HCT116 (cell line): ENCODE results near the gene CENPF. TPM values are rescaled to one million over a fixed set of nuclear protein-coding genes. Genes with fewer than 3 reads are reported as not detected.

Experiments
- ATAC-seq: fragments of 200-7000 bp; cut with Tn5 transposase; 2 replicates; pipeline ENCODE4 v1.9.1; 2020; ENCODE audit warnings: mild to moderate bottlenecking, moderate library complexity
- BruUV-seq: library from RNA; stranded (reverse); fragments of 400-500 nt; replicated peaks from 2 replicates; lab custom pipeline; 2021; lab: Mats Ljungman, UMichigan
- CTCF ChIA-PET: fragments of 300-600 bp; sonication (Branson Sonifier 250); formaldehyde crosslinking; loops from one replicate; lab custom pipeline; 2021; ENCODE audit warnings: antibody characterized with exemption; lab: Charles Lee
- POLR2A ChIA-PET: fragments of 300-600, 350-600 bp; sonication (Branson Sonifier 250); formaldehyde crosslinking; loops from one replicate; lab custom pipeline; 2021; ENCODE audit warnings: antibody characterized with exemption; lab: Charles Lee
- RAD21 ChIA-PET, 2 experiments: fragments of 300-600 bp; sonication (Branson Sonifier 250); formaldehyde crosslinking; loops; one replicate each; lab custom pipeline; 2023; ENCODE audit warnings: low total read pairs in 2 of 2; ENCODE audit not compliant: uncharacterized antibody in 2 of 2, unreplicated experiment in 2 of 2, low non-redundant PET in 1 of 2; lab: Charles Lee
- DNase-seq: peaks from one replicate; pipeline ENCODE4 v3.0.0-alpha.2; 2010; ENCODE audit warnings: low read depth, low spot score
- H2AFZ ChIP-seq: fragments of 200-600 bp; shearing (Covaris generic), sonication (generic); 2 replicates; pipeline ENCODE4 v1.6.1; 2017; ENCODE audit warnings: low read depth, mixed run types, mixed read lengths, antibody characterized with exemption, low read length; ENCODE audit not compliant: poor library complexity, severe bottlenecking
- H3K27ac ChIP-seq: 2 replicates; pipeline ENCODE4 v1.5.1; 2012; ENCODE audit warnings: low read depth, low read length
- H3K27me3 ChIP-seq: fragments of 200-600 bp; sonication (generic); 2 replicates; pipeline ENCODE4 v1.6.1; 2016; ENCODE audit warnings: mixed run types, low read length, mixed read lengths; ENCODE audit not compliant: insufficient read depth
- H3K36me3 ChIP-seq, 2 experiments: fragments of 200-500 bp in 1 of 2; fragments of 200-600 bp in 1 of 2; sonication (Bioruptor generic) in 1 of 2; sonication (generic) in 1 of 2; 2 replicates each; pipeline versions ENCODE4 v1.5.1 to v1.6.1; 2014 to 2016; ENCODE audit warnings: low read length in 2 of 2, inconsistent platforms in 1 of 2, mixed read lengths in 1 of 2, mixed run types in 1 of 2; ENCODE audit not compliant: insufficient read depth in 2 of 2, control insufficient read depth in 1 of 2
- H3K4me1 ChIP-seq, 2 experiments: fragments of 200-600 bp in 1 of 2; sonication (generic) in 1 of 2; 2 replicates each; pipeline versions ENCODE4 v1.5.1 to v1.6.1; 2012 to 2017; ENCODE audit warnings: low read length in 2 of 2, inconsistent platforms in 1 of 2, mild to moderate bottlenecking in 1 of 2, mixed read lengths in 1 of 2, mixed run types in 1 of 2, moderate library complexity in 1 of 2; ENCODE audit not compliant: insufficient read depth in 2 of 2, control insufficient read depth in 1 of 2
- H3K4me2 ChIP-seq: fragments of 200-600 bp; sonication (generic); 2 replicates; pipeline ENCODE4 v1.6.1; 2017; ENCODE audit warnings: mixed run types, low read length, mixed read lengths
- H3K4me3 ChIP-seq, 2 experiments: fragments of 200-600 bp in 1 of 2; sonication (generic) in 1 of 2; replicated peaks in 1 of 2; 2 replicates each; pipeline ENCODE4 v1.5.1; 2011 to 2016; ENCODE audit warnings: low read length in 2 of 2, control low read depth in 1 of 2, low read depth in 1 of 2, mild to moderate bottlenecking in 1 of 2, mixed read lengths in 1 of 2, mixed run types in 1 of 2
- H3K79me2 ChIP-seq: fragments of 200-600 bp; sonication (generic); 2 replicates; pipeline ENCODE4 v1.6.1; 2017; ENCODE audit warnings: mild to moderate bottlenecking, mixed run types, low read length, moderate library complexity, mixed read lengths; ENCODE audit not compliant: insufficient read depth
- H3K9ac ChIP-seq: fragments of 200-600 bp; sonication (generic); 2 replicates; pipeline ENCODE4 v1.6.1; 2016; ENCODE audit warnings: low read length, mixed read lengths
- H3K9me2 ChIP-seq: fragments of 200-600 bp; sonication (generic), shearing (Covaris generic); 2 replicates; pipeline ENCODE4 v1.6.1; 2017; ENCODE audit warnings: mixed run types, mild to moderate bottlenecking, moderate library complexity; ENCODE audit not compliant: insufficient read depth
- H3K9me3 ChIP-seq, 2 experiments: fragments of 200-500 bp in 1 of 2; fragments of 200-600 bp in 1 of 2; sonication (Bioruptor generic) in 1 of 2; sonication (generic) in 1 of 2; 2 replicates each; pipeline ENCODE4 v1.6.1; 2014 to 2017; ENCODE audit warnings: low read length in 2 of 2, mixed read lengths in 2 of 2, inconsistent platforms in 1 of 2, low read depth in 1 of 2, mild to moderate bottlenecking in 1 of 2, mixed run types in 1 of 2, moderate library complexity in 1 of 2; ENCODE audit not compliant: control insufficient read depth in 1 of 2, insufficient read depth in 1 of 2
- H4K20me1 ChIP-seq: fragments of 200-600 bp; sonication (generic), shearing (Covaris generic); 2 replicates; pipeline ENCODE4 v1.6.1; 2017; ENCODE audit warnings: mixed run types, mild to moderate bottlenecking, moderate library complexity; ENCODE audit not compliant: insufficient read depth
- CBX3 ChIP-seq: IDR thresholded peaks from 2 replicates; pipeline ENCODE4 v1.6.1; 2012; ENCODE audit warnings: low read depth
- EGR1 ChIP-seq: IDR thresholded peaks from 2 replicates; pipeline ENCODE4 v1.6.1; 2012; ENCODE audit warnings: low read depth
- EZH2 ChIP-seq: fragments of 200-600 bp; sonication (generic); IDR thresholded peaks from 2 replicates; pipeline ENCODE4 v1.6.1; 2017; ENCODE audit warnings: antibody characterized with exemption, mixed run types
- SIN3A ChIP-seq: IDR thresholded peaks from 2 replicates; pipeline ENCODE4 v1.6.1; 2012; ENCODE audit warnings: low read depth
- SP1 ChIP-seq: IDR thresholded peaks from 2 replicates; pipeline ENCODE4 v1.6.1; 2012; ENCODE audit warnings: low read depth
- TCF7L2 ChIP-seq: IDR thresholded peaks from 2 replicates; pipeline ENCODE4 v1.7.0; 2011; ENCODE audit warnings: borderline replicate concordance, inconsistent platforms; ENCODE audit not compliant: insufficient read depth, insufficient read length; ENCODE audit errors: extremely low read depth
- intact Hi-C: fragments of 100-400 bp; cut with micrococcal nuclease; formaldehyde crosslinking; loops from 2 replicates; pipeline ENCODE4 v1.10.0; 2022
- total RNA-seq: library from RNA; stranded (reverse); gene quantifications from one replicate; pipeline ENCODE4 v1.2.1, GENCODE V29; 2021; ENCODE audit not compliant: unreplicated experiment
- TF ChIP-seq, protein P1 (sequence below): IDR thresholded peaks from 2 replicates; pipeline ENCODE4 v1.6.1; 2011; ENCODE audit warnings: mild to moderate bottlenecking, low read length, moderate library complexity; ENCODE audit not compliant: insufficient replicate concordance; ENCODE audit errors: extremely low read depth
- TF ChIP-seq, protein P2 (sequence below): IDR thresholded peaks from 2 replicates; pipeline ENCODE4 v1.6.1; 2012
- TF ChIP-seq, protein P3 (sequence below), 3 experiments: fragments of 200-600 bp in 1 of 3; sonication (generic) in 1 of 3; IDR thresholded peaks in 2 of 3; conservative IDR thresholded peaks in 1 of 3; 2 replicates each; pipeline ENCODE4 v1.5.1; 2012 to 2017; ENCODE audit warnings: low read depth in 2 of 3, low read length in 2 of 3, antibody characterized with exemption in 1 of 3, borderline replicate concordance in 1 of 3, control low read depth in 1 of 3, mild to moderate bottlenecking in 1 of 3, mixed read lengths in 1 of 3, mixed run types in 1 of 3, moderate library complexity in 1 of 3; ENCODE audit not compliant: insufficient read depth in 1 of 3

CENPF gene
- total RNA-seq, 1 experiment from 2014 or later, result 120 TPM

GRCh38 chr1:214686497-214686896 lies 83.5 kb downstream of the CENPF start:
- RAD21 ChIA-PET, result no interaction called here

More at GRCh38 chr1:214686497-214686896, 83.5 kb downstream of the CENPF start:
- DNase-seq, result no peak
- TF ChIP-seq, protein P1, sequence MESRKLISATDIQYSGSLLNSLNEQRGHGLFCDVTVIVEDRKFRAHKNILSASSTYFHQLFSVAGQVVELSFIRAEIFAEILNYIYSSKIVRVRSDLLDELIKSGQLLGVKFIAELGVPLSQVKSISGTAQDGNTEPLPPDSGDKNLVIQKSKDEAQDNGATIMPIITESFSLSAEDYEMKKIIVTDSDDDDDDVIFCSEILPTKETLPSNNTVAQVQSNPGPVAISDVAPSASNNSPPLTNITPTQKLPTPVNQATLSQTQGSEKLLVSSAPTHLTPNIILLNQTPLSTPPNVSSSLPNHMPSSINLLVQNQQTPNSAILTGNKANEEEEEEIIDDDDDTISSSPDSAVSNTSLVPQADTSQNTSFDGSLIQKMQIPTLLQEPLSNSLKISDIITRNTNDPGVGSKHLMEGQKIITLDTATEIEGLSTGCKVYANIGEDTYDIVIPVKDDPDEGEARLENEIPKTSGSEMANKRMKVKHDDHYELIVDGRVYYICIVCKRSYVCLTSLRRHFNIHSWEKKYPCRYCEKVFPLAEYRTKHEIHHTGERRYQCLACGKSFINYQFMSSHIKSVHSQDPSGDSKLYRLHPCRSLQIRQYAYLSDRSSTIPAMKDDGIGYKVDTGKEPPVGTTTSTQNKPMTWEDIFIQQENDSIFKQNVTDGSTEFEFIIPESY, result no peak
- TF ChIP-seq, protein P2, sequence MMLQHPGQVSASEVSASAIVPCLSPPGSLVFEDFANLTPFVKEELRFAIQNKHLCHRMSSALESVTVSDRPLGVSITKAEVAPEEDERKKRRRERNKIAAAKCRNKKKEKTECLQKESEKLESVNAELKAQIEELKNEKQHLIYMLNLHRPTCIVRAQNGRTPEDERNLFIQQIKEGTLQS, result no peak
- TF ChIP-seq CBX3 (no peak), EGR1 (no peak), SIN3A (no peak), TCF7L2 (no peak), SP1 (no peak), EZH2 (no peak)
- TF ChIP-seq, protein P3, sequence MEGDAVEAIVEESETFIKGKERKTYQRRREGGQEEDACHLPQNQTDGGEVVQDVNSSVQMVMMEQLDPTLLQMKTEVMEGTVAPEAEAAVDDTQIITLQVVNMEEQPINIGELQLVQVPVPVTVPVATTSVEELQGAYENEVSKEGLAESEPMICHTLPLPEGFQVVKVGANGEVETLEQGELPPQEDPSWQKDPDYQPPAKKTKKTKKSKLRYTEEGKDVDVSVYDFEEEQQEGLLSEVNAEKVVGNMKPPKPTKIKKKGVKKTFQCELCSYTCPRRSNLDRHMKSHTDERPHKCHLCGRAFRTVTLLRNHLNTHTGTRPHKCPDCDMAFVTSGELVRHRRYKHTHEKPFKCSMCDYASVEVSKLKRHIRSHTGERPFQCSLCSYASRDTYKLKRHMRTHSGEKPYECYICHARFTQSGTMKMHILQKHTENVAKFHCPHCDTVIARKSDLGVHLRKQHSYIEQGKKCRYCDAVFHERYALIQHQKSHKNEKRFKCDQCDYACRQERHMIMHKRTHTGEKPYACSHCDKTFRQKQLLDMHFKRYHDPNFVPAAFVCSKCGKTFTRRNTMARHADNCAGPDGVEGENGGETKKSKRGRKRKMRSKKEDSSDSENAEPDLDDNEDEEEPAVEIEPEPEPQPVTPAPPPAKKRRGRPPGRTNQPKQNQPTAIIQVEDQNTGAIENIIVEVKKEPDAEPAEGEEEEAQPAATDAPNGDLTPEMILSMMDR (IDR thresholded peaks at IDR 0.05 in 2 of 3, conservative IDR thresholded peaks at IDR 0.05 in 1 of 3; ENCODE audit: borderline replicate concordance in 1 of 3, insufficient read depth in 1 of 3, low read depth in 2 of 3, low read length in 2 of 3), result no peak
- no peak overlapping the region for H3K27ac ChIP-seq
- BruUV-seq, result no TSS peak
- CTCF ChIA-PET, result no interaction called here
- no peak for ATAC-seq
- H3K9me3 ChIP-seq, result no peaks in the 10 kb centered on the region
- H2AFZ ChIP-seq, result no peak overlapping the region
- no peak overlapping the region for H3K4me3 ChIP-seq
- H3K79me2 ChIP-seq, result no peaks in the 10 kb centered on the region
- intact Hi-C loops, result no loop called here
- no peaks in the 10 kb centered on the region for H4K20me1 ChIP-seq
- H3K9ac ChIP-seq, result no peak overlapping the region
- POLR2A ChIA-PET, result no interaction called here
- H3K9me2 ChIP-seq, result no peaks in the 10 kb centered on the region
- no peak overlapping the region for H3K4me2 ChIP-seq
- no peaks in the 10 kb centered on the region for H3K4me1 ChIP-seq
- H3K27me3 ChIP-seq, result no peaks in the 10 kb centered on the region
- no peaks in the 10 kb centered on the region for H3K36me3 ChIP-seq
